Thyroid gland (tissue), 4 donors: ENCODE data around the gene EEF1AKMT3. TPM values are rescaled to one million over a fixed set of nuclear protein-coding genes. Genes with fewer than 3 reads are reported as not detected.

Experiments used
- DNase-seq, 2 donors: peaks; one replicate each; pipeline ENCODE4 v3.0.0-alpha.2; 2019
- H3K27ac ChIP-seq, 3 donors: fragments of 200-600 bp; sonication (generic); 1 replicate in 2 of 3; 2 replicates in 1 of 3; pipeline ENCODE4 v1.5.1; 2016 to 2019; ENCODE audit warnings: mild to moderate bottlenecking in 1 of 3, moderate library complexity in 1 of 3
- H3K27me3 ChIP-seq: fragments of 200-600 bp; sonication (generic); one replicate; pipeline ENCODE4 v1.5.1; 2019
- H3K36me3 ChIP-seq, 2 donors: fragments of 200-600 bp; sonication (generic); one replicate each; pipeline ENCODE4 v1.5.1; 2016 to 2019
- H3K4me1 ChIP-seq, 2 donors: fragments of 200-600 bp; sonication (generic); one replicate each; pipeline ENCODE4 v1.5.1; 2017 to 2019
- H3K4me3 ChIP-seq, 3 donors: fragments of 200-600 bp; sonication (generic); replicated peaks in 1 of 3; 1 replicate in 2 of 3; 2 replicates in 1 of 3; pipeline ENCODE4 v1.5.1; 2016; ENCODE audit warnings: mild to moderate bottlenecking in 1 of 3
- H3K9me3 ChIP-seq: fragments of 200-600 bp; sonication (generic); one replicate; pipeline ENCODE4 v1.5.1; 2017
- POLR2A ChIP-seq, 2 donors: fragments of 450-650 bp; IDR thresholded peaks; one replicate each; pipeline ENCODE4 v1.6.1; 2017; ENCODE audit warnings: antibody characterized with exemption in 2 of 2, mild to moderate bottlenecking in 2 of 2, moderate library complexity in 1 of 2
- WGBS, 2 donors: methylation state at CpG; one replicate each; pipeline ENCODE4 v1.1.5; 2017; 5-methylcytosine and 5-hydroxymethylcytosine counted together
- intact Hi-C: fragments of 100-400 bp; cut with DNase I; formaldehyde crosslinking; loops from one replicate; pipeline ENCODE4 v1.15.1; 2023
- total RNA-seq, 4 donors: library from RNA; depleted of rRNA; stranded (reverse); fragments of >200 nt; gene quantifications; one replicate each; pipeline ENCODE4 v1.2.3, GENCODE V29; 2016
- TF ChIP-seq, protein P1 (sequence below), 6 experiments: fragments of 200-600 bp in 3 of 6; fragments of 450-650 bp in 3 of 6; sonication (generic) in 3 of 6; IDR thresholded peaks; one replicate each; pipeline ENCODE4 v1.5.1; 2016 to 2019; ENCODE audit warnings: antibody characterized with exemption in 6 of 6, mild to moderate bottlenecking in 2 of 6, inconsistent platforms in 1 of 6, moderate library complexity in 1 of 6

Gene EEF1AKMT3
- total RNA-seq, 4 donors from 2014 or later, result 12.1 to 20.4 (median 16.5) TPM

- intact Hi-C loops, result no loop called here
- H3K4me1 ChIP-seq, result peaks cover 11 to 27% of the 10 kb centered on the region in 2 donors
- peaks cover 22% of the 10 kb centered on the region for H3K27me3 ChIP-seq
- 46 to 59% methylated on average over 14 of the region's 14 CpGs for WGBS, 2 donors
- no peaks in the 10 kb centered on the region for H3K9me3 ChIP-seq
- TF ChIP-seq, protein P1, sequence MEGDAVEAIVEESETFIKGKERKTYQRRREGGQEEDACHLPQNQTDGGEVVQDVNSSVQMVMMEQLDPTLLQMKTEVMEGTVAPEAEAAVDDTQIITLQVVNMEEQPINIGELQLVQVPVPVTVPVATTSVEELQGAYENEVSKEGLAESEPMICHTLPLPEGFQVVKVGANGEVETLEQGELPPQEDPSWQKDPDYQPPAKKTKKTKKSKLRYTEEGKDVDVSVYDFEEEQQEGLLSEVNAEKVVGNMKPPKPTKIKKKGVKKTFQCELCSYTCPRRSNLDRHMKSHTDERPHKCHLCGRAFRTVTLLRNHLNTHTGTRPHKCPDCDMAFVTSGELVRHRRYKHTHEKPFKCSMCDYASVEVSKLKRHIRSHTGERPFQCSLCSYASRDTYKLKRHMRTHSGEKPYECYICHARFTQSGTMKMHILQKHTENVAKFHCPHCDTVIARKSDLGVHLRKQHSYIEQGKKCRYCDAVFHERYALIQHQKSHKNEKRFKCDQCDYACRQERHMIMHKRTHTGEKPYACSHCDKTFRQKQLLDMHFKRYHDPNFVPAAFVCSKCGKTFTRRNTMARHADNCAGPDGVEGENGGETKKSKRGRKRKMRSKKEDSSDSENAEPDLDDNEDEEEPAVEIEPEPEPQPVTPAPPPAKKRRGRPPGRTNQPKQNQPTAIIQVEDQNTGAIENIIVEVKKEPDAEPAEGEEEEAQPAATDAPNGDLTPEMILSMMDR (IDR thresholded peaks at IDR 0.05), result no peak
- TF ChIP-seq POLR2A (IDR thresholded peaks at IDR 0.05), result no peak
- no peak overlapping the region for H3K27ac ChIP-seq
- H3K36me3 ChIP-seq, result peaks cover 4 to 5% of the 10 kb centered on the region in 2 donors
- H3K4me3 ChIP-seq, result no peak overlapping the region
- no peak for DNase-seq
Observed at GRCh38 chr12:57741844-57742738, 30.3 kb upstream of the EEF1AKMT3 start.

- TF ChIP-seq, protein P1 (IDR thresholded peaks at IDR 0.05), result no peak
- no peak for TF ChIP-seq POLR2A (IDR thresholded peaks at IDR 0.05)
- Histone ChIP-seq H3K9me3 (no peaks in the 10 kb centered on the region), H3K27me3 (peaks cover 8% of the 10 kb centered on the region), H3K36me3 (peaks cover 20 to 21% of the 10 kb centered on the region in 2 donors), H3K4me3 (no peak overlapping the region), H3K27ac (no peak overlapping the region), H3K4me1 (peaks cover 0 to 11% of the 10 kb centered on the region in 2 donors)
- intact Hi-C loops, result no loop called here
- no peak for DNase-seq
- 82 to 93% methylated on average over 2 of the region's 2 CpGs for WGBS, 2 donors
Observed at GRCh38 chr12:57743769-57744168, 28.6 kb upstream of the EEF1AKMT3 start.

DNA sequence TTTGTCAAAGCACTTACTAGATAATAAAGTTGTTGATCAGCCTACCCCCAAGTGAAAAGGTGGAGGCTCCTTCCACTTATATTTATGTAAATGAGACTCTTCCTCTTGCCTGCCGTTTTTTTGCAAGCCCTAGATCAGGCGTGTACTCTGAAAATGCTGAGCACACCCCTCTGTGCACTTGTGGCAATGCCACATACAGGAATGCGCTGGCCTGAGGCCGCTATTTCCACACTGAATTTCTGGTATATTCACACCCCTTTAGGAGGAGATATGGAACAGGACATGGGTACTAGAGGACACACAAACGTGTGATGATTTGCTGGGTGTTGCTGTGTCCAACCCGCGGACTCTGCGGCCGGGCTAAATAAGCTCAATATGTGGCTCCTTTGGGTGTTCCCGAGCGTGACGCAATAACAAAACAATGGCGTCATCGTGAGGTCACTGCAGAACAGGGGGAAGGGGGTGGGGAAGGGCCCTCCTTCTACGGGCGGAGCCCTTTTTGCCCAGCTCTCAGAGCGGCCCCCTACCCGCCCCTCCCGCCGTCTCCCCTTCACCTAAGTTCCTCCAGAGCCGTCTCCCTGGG, 28.1 kb upstream of the EEF1AKMT3 start:
- Histone ChIP-seq H3K9me3 (no peaks in the 10 kb centered on the region), H3K27me3 (peaks cover 3% of the 10 kb centered on the region), H3K27ac (peak overlapping the region; percentile 94 to 96 (median 95)), H3K4me3 (peak overlapping the region in 2 of 3 donors; percentile 34 to 88), H3K4me1 (peaks cover 0 to 10% of the 10 kb centered on the region in 2 donors), H3K36me3 (peaks cover 25 to 26% of the 10 kb centered on the region in 2 donors)
- no peak for TF ChIP-seq POLR2A (IDR thresholded peaks at IDR 0.05)
- TF ChIP-seq, protein P1 (IDR thresholded peaks at IDR 0.05), result no peak
- 8 to 38% methylated on average over 5 to 21 of the region's 21 CpGs for WGBS, 2 donors
- peak; percentile 61 to 65 for DNase-seq
- intact Hi-C loops, result no loop called here

DNA sequence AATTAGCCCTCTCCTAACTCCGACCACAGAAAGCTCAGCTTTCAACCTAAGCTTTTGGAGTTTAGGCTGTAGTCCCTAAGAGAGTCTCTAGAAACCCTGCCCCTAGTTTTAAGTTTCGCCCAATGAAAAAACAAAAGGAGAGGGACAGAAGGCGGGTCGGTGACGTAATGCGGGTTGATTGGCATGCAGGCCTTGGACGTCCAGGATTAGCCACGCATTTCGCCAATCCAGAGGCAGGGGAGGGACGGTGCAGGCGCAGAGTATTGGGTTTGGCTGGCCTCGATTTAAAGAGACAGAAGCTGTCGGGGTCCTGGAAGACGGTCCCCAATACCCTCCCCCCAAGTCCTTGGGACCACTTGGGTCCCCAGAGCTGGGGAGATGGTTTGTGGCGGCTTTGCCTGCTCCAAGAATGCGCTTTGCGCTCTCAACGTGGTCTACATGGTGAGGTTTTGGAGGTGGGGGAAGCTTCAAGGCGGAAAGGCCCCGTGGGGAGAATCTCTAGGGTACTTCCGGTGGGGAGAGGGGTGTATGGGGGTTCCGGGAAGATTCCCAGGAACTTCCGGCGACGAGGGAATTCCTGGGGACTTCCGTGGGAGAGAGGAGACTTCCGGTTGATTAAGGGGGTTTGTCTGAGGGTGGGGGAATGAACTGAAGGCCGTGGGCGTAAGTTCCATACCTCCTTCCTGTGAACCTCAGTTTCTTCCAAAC, 27.5 kb upstream of the EEF1AKMT3 start, which contains the start of gene TSPAN31:
TSPAN31 (plus strand) TSS at position 263 of the 708 bp plus-strand sequence; CDS start at position 379, 116 bp downstream.
- 0 to 1% methylated on average over 28 to 29 of the region's 29 CpGs for WGBS, 2 donors
- Histone ChIP-seq H3K27ac (peak within 1 kb of the TSS; percentile 94 to 96 (median 95)), H3K36me3 (peaks cover 25 to 26% of the 10 kb centered on the region in 2 donors), H3K4me1 (peaks cover 0 to 10% of the 10 kb centered on the region in 2 donors), H3K27me3 (no peaks in the 10 kb centered on the region), H3K4me3 (peak within 1 kb of the TSS; percentile 54 to 88 (median 76)), H3K9me3 (no peaks in the 10 kb centered on the region)
- TF ChIP-seq, protein P1 (IDR thresholded peaks at IDR 0.05), result peak in 1 of 6 experiments; percentile 5
- TF ChIP-seq POLR2A (IDR thresholded peaks at IDR 0.05), result peak in 1 of 2 donors; percentile 73
- peak; percentile 99 for DNase-seq
- intact Hi-C loops, result no loop called here
